HG02870 (cell line): ENCODE measurements around the gene H6PD.
A peak's percentile ranks its signal among the peaks of the same experiment; 100 is the strongest.

ENCODE experiments used
- ATAC-seq: cut with Tn5 transposase; IDR thresholded peaks from one replicate; pipeline ENCODE4 v1.9.1; 2021; ENCODE audit warnings: mild to moderate bottlenecking, moderate library complexity; ENCODE audit not compliant: unreplicated experiment

The H6PD gene

DNA sequence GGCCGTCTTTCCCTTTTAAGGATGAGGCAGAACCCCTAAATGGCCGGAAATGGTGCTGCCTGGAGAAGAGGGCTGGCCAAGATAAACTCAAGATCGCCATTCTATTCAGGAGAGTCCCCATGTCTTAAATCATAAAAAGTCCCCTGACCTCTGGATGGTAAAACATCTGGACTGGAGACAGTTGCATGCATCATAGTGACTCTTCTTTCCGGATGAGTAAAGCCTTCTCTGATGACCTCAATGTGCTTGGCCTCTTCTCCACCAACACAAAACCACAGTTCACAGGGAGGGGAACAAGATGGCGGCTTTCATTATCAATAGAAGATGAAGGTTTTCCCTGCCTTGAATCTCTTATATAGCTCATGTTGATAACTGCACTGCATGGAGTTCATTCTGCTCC, 27.5 kb upstream of the H6PD start:
- no peak for ATAC-seq

DNA sequence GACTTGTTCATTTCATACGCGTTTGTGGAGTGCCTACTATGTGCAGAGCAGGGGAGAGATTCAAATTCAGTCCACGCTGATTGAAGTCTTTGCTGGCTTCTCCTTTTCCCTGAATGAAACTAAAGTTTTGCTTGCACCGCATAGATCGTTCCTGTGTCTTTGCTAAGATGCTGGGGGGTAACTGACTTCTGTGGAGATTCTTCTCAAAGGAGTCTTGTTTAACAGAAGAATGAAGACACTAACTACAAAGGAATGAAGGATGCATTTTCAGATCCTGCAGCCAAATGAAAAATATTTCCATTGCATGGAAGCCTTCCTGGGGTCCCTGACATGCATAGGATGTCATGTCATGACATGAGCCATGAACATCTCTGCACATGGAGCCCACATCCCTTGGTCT, 26.9 kb upstream of the H6PD start:
- ATAC-seq = no peak

- ATAC-seq = no peak
Observed at GRCh38 chr1:9211291-9211811, 23.2 kb upstream of the H6PD start.

DNA sequence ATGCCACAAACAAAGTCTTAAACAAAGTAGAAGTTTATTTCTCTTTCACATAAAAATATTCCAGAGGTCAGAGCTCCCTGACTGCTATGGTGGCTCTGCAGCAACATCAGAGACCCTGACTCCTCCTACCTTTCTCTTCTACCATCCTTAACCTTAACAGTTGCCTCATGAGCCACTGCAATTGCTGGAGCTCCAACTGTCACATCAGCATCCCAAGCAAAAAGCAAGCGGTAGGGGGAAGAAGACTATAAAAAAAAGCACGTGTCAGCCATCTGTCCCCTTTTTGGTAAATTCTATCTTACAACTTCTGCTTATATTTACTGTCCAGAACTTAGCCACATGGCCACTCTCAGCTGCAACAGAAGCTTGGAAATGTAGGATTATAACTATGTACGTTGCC, 21.8 kb upstream of the H6PD start:
- ATAC-seq = no peak

- no peak for ATAC-seq
Observed at GRCh38 chr1:9213956-9214355, 20.6 kb upstream of the H6PD start.

DNA sequence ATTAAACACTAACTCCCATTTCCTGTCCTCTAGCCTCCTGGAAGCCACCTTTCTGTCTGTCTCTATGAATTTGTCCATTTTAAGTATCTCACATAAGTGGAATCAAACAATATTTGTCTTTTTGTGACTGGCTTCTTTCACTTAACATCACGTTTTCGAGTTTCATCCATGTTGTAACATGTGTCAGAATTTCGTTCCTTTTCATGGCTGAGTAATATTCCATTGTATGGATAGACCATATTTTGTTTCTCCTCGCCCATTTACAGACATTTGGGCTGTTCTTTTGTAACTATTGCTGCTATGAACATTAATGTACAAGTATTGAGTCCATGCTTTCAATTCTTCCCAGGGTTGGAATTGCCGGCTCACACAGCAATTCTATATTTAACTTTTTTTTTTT, 15.7 kb upstream of the H6PD start:
- ATAC-seq = no peak

GRCh38 chr1:9222846-9223625, 11.5 kb upstream of the H6PD start:
- ATAC-seq = no peak

DNA sequence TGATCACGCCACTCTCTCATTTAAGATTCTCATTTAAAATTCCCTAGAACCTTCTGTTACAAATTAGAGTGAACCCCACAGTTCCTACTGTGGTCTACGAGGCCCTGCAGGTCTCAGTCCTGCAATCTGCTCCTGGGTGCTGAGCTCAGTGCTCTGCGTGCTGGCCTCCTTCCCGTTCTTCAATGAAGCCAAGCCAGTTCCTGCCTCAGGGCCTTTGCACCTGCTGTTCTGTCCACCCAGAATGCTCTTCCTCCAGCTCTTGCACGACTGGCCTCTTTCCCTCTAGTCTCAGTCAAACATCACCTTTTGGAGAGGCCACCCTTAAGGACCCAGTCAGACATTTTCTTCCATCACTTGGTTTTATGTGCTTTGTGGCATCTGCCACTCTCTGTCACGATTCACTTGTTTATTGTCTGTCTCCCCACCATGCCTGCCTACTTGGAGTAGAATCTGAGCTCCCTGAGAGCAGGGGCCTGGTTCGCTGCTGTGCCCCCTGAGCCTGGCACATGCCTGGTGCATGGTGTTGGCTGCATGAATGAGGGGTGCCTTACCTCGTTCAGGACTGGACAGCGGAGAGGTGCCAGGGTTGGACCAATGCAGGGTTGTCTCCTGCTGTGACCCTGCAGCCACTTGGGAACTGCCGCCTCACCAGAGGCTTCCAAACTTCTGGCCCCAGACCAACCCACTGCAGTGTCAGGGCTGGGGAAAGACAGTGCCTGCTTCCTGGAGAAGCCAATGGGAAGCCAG, 9.7 kb upstream of the H6PD start:
- ATAC-seq = no peak

GRCh38 chr1:9225411-9225785, 9.2 kb upstream of the H6PD start:
- no peak for ATAC-seq

- no peak for ATAC-seq
Observed at GRCh38 chr1:9228609-9229008, 6.0 kb upstream of the H6PD start.

DNA sequence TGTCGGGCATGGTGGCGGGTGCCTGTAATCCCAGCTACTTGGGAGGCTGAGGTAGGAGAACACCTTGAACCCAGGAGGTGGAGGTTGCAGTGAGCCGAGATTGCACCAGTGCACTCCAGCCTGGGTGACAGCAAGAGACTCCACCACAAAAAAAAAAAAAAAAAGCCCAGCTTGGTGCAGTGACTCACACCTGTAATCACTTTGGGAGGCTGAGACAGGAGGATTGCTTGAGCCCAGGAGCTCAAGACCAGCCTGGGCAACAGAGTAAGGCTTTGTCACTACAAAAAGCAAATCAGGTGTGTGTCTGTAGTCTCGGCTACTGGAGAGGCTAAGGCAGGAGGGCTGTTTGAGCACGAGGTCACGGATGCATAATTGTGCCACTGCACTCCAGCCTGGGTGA, 5.0 kb upstream of the H6PD start:
- no peak for ATAC-seq

- no peak for ATAC-seq
Observed at GRCh38 chr1:9230869-9231533, 3.6 kb upstream of the H6PD start.

DNA sequence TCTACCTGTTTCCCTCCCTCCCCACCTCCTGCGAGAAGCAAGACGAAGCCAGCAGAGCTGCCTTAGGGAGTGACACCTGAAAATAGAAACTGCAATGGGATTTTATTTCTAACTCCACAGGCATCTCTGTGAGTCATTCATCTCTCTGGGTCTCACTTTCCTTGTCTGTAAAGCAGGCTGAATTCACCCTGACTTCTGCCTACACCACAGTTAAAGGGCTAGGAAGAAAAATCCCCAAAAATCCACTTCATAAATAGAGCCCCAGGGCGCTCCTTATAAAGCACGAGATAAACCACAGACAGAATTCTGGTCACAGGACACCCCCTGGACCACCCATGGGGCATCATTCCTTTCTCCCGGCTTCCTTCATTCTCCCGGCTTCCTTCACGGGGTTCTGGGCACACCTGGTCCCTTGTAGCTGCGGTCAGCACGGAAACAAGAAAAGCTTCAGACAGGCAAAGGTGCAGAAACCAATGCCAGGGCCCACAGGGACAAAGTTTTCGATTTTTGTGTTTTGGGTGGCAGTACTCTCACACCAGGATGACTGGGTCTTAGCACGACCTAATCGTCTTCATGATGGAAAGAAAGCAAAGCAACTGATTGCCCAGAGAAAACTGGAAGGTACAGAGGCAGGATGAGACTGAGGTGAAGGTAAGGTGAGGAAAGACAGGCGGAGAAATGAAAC, 2.8 kb upstream of the H6PD start:
- ATAC-seq = no peak

DNA sequence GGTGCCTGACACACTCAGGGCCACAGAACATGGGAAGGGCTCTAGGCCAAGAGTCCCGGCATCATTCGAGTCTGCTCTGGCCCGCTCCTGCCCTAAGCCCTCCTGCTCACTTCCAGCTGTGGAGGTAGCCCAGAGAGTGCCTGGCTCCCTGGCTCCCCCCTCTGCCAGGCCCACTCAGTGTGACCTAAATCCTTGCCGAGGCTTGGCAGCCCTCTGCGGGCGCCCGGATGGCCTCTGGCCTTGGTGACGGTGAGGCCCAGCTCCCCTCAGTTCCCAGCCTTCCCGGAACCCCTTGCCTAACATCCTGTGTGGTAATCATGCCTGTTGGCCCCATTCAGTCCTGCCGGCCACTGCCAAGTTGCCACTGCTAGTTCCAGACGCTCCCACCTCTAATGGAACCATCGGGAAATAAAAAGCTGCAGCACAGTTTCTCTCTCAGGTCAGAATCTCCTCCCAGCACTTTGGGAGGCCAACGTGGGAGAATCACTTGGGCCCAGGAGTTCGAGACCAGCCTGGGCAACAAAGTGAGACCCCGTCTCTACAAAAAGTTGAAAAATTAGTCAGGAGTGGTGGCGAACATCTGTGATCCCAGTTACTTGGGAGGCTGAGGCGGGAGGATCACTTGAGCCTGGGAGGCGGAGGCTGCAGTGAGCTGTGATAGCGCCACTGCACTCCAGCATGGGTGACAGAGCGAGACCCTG, 1.2 kb upstream of the H6PD start:
- ATAC-seq = no peak

DNA sequence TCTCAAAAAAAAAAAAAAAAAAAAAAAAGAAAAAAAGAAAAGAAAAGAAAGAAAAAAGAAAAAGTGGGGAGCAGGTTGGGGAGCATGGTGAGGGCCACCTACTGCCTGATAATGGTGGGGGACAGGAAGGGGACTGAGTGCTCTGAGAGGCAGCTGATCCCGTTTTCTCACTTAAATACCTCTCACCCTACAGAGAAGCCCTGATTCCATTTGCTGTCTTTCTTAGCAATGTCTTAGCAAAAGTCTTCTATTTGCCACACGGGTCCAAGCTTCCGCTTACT, 692 bp upstream of the H6PD start:
- no peak for ATAC-seq

DNA sequence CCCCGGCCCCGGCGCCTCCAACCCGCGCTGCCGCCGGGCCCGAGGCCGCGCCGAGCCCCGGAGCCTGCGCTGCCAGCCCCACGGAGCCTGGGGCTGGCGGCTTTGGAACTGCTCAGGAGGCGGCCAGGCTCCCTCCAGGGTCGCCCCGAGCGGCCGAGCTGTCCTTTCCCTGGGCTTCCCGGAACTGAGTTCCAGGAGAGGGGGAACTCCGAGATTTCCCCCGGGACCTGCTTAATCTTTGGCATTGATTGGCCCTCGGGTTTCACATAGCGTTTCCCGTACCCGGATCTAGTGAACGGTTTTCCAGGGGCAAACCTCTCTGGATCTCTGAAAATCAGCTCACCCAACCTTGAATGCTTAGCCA, 504 bp downstream of the H6PD start:
- peak; percentile 8 for ATAC-seq

- no peak for ATAC-seq
Observed at GRCh38 chr1:9235560-9235959, 986 bp downstream of the H6PD start.

DNA sequence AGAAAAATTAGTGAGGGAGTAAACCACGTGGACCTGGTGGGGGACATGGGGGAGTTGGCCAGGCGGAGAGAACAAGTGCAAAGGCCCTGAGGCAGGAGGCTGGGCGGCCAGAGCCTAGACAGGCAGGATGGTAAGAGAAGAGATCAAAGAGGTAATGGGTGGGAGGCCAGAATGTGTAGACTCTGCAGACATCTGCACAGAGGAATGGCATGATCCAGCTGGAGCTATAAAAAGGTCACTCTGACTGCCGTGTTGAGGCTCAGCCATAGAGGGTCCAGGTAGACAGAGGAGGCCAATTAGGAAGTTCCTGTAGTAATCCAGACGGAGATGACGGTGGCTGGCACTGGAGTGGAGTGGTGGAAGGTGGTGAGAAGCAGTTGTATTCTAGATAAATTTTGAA, 3.6 kb downstream of the H6PD start:
- no peak for ATAC-seq

DNA sequence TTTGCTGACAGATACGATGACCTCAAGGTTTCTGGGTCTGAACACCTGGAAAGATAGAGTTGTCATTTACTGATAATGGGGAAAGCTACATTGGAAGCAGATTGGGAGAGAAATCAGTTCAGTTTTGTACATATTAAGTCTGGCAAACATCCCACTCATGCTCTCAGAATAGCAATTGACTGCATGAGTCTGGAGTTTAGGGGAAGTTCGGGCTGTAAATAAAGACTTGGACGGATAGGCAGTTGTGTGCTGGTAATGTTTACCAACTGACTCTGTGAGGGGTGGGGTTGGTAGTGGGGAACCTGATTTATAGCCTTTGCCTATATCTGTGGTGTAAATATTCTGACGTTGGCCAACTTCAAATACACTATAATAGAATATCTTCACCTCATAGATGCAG, 4.0 kb downstream of the H6PD start:
- ATAC-seq = no peak

DNA sequence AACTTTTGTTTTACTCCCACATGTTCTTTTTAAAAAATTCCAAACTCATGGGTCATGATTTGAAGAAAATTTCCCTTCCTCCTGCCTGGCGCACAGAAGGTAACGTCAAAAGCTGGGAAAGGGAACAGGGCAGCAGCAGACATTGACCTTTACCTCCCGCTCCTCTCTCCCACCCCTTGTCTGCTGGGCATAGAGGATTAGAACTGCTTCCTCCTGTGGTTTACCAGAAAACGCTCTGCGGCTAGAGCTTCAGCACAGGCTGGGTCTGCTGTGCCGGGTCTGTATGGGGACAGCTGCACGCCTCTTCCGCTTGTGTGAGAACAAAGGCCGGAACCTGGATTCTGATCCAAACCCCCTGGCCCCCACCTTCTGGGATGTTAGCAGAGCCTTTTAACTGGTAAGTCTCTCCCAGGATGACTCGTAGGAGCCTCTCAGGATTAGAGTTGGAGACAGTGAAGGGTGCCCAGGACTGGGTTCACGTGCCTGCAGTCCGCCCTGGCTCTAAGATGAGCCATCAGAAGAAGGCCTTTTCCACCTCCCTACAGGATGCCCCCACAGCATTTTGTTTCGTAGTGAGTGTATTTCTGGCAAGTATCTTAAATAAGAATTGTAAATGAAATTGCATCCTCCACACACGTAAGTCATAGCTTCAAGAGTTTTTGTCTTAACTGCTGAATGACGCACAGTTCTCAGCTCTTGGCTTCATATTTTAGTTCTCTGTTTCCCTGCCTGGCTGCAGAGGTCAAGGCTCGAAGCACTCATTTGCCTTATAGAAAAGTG, 5.2 kb downstream of the H6PD start:
- no peak for ATAC-seq
